NCI-H146 treated with DMSO at 0.1 percent for 48 hours (cell line): ENCODE measurements around the gene MLLT1.

ENCODE experiments used
- DNase-seq: peaks from one replicate; lab custom pipeline; 2025; ENCODE audit not compliant: unreplicated experiment; lab: John Stamatoyannopoulos, UW

Gene MLLT1

GRCh38 chr19:6275170-6275744, 4.5 kb downstream of the MLLT1 start:
- DNase-seq = no peak

DNA sequence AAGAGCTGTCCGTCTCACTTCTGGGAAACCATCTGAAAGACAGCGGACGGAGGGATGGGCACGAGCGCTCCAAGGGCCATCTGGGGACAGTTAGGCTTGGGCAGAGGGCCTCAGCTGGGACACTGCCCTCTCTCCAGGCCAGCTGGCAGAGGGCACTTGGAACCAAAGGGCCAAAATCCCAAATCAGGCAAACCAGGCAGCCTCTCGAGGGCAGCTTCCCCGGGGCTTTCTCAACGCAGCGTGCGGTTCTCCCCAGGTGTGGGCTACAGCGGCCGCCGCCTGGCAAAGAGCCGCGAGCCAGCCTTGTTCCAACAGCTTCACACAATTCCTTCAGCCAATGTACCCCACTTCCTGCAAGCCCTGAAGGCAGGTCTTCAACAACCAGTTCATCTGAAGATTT, 5.0 kb downstream of the MLLT1 start:
- DNase-seq = no peak

GRCh38 chr19:6273701-6274601, 5.8 kb downstream of the MLLT1 start:
- no peak for DNase-seq

- no peak for DNase-seq
Observed at GRCh38 chr19:6272913-6273600, 6.7 kb downstream of the MLLT1 start.

DNA sequence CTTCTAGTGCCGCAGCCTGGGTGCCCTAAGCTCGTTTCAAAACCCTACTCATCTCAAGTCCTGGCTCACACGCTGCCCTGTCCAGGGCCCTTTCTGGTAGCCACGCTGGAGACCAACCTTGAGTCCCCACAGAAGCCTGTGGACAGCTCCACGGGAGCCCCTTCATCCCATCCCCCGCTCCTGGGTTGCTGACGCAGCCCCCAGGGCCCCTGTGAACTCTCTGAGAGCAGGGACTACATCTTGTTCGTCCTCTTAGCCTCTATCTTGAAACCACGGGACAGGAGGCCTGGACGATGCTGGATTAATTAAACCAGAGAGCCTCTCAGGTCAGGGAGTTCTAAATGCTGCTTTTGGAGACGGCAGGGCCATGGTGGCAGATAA, 7.4 kb downstream of the MLLT1 start:
- no peak for DNase-seq

DNA sequence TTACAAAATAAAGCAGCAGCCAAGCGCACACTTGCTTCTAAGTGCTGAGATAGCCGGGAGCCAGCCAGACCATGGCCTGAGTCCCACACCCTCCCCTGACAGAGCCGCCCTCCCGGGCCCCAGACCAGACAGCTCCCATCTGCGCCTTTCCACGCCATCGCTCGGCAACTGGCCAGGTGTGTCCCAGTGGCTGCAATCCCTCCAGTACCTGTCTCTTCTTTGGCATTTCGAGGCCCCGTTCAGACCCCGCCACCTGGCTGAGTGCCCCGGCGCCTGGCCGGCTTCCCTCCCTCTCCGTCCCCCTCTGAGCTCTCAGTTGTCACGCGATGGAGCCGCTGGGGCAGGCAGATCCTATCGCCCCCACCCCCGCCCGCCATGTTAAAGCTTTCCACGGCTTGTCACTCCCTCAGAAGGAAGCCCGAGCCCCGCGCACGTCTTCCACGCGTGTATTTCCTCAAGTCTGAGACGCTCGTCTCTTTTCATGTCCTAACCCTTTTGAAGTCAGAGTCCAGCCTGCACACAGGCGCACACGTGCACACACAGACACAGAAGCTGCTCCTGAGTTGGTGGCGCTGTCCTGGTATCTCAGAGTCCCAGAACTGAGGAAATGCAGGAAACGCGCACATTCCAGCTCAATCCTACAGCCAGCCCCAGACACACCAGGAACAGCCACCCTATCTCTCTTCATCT, 7.9 kb downstream of the MLLT1 start:
- DNase-seq = no peak

GRCh38 chr19:6271251-6271650, 8.5 kb downstream of the MLLT1 start:
- DNase-seq = no peak

DNA sequence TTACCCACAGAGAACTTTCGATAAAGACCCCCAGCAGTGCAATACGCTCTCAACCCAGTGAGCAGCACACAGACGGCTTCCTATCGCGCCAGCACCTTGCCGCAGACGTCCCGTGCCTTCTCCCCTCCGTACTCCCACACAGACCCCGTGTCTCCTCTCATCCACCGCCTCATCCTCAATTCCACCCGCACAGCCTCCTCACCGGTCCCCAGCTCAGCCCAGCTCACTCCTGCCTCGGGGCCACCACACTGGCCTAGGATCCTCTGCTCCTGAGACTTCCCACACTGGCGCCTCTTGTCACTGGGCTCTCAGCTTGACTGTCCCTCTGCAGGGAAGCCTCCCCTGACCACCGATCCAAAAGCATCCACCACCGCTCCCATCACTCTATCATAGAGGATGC, 9.0 kb downstream of the MLLT1 start:
- DNase-seq = no peak

DNA sequence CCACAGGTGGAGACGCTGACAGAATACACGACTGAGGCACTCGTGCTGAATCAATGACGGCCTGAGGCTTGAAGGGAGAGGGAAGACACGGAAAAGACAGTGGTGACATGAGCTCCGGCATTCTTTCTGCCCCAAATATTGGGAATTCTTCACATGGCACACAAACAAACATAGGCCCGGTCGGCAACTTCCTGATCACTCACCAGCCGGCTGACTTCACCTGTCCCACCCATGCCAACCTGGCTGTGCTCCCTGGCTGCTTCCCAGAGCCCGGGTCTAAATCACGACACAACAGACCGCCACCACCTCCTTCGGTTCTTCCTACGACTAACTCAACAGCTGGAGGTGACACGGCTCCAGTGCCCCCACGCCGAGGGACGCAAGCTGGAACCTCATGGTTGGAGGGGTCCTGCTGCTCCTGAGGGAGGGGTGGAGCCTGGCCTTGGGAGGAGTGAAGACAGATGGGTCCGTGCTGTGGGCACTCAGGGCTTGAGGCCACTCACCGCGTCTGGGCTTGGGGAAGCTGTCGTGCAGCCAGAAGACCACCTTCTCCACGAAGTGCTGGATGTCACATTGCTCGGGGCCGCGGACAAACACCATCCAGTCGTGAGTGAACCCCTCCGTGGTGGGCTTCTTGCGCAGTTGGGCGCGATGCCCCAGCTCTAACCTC, 9.6 kb downstream of the MLLT1 start:
- no peak for DNase-seq

DNA sequence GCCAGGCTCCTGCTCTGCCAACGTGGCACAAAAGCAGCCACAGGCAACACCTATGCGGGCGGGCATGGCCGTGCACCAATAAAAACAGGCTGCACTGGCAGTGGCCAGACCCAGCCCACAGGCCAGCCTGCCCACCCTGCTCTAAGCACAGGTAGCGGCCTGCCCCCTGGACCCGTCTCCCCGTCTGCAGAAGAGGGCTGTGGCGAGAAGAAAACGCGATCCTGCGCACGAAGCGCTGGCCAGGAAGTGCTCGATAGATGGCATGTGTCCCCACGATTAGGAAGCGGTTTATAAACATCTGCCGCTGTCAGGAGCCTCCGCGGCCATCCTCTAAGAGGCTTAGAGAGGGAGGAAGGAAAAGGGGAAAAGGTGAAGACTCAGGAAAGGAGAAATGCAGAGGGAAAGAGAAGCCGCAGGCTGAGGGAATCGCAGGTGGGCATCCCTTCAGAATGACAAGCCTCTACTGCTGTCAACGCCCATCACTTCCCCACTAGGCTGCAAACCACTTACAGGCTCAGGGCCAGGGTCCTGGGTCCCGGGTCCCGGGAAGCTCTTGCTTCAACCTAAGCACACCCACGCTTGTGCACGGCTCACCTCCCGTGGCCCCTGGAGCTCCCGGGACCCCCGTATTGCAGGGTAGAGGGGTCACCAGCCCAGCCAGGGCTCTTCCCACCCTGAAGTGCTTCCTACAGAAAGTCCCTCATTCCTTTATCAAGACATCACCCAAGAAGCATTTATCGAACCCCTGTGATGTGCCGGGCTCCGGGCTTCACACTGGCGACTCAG, 10.5 kb downstream of the MLLT1 start:
- DNase-seq = no peak

DNA sequence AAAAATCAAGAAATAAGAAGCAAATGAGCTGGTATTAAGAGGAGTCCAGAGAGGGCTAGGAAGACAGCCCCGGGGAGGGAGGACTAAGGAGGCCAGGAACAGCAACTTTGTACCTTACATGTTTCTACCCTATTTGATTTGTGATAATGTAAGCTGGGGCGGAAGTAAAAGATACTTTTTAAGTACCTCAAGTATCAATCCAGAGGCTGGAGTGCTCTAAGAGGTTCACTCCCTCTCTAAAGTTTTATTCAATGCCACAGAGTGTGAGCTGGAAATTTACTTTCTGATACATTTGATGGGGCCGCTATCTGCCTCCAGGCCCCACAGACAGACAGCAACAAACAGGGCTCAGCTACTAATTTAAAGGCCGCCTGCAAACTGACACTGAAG, 11.4 kb downstream of the MLLT1 start:
- DNase-seq = no peak

DNA sequence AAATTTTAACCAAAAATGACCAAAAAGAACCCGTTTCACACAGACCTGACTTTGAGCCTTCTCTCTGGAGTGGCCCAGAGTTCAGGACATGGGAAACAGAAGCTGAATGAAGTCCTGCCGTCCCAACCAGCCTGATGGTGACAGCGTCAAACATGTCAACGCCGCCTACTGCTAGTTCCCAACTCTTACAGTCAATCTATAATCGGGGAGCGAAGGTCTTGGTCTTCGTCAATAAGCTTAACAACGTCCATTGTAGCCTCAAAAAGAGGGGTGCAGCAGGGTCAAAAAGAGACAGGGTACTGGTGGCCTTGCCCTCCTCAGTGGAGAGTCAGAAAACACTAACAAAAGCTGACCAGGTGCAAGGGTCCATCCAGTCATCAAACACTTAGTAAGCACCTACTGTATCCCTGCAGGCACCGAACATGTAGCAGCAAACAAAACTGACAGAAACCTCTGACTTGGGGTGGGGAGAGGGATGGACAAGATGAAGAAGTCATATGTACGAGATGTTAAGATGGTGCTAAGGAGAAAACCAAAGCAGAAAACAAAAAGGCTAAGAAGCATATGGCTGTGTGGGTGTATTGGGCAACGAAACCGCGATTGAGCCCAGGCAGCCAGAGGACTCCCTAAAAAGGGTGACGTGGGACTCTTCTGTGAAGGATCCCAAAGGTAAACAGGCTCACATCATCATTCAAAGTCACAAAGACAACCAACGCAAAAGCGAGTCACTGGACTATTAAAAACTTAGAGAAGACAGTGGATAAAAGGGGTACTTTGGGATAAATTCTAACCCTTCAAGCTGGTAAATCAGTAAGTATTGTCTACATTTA, 12.0 kb downstream of the MLLT1 start:
- no peak for DNase-seq

- no peak for DNase-seq
Observed at GRCh38 chr19:6264803-6265202, 15.0 kb downstream of the MLLT1 start.

DNA sequence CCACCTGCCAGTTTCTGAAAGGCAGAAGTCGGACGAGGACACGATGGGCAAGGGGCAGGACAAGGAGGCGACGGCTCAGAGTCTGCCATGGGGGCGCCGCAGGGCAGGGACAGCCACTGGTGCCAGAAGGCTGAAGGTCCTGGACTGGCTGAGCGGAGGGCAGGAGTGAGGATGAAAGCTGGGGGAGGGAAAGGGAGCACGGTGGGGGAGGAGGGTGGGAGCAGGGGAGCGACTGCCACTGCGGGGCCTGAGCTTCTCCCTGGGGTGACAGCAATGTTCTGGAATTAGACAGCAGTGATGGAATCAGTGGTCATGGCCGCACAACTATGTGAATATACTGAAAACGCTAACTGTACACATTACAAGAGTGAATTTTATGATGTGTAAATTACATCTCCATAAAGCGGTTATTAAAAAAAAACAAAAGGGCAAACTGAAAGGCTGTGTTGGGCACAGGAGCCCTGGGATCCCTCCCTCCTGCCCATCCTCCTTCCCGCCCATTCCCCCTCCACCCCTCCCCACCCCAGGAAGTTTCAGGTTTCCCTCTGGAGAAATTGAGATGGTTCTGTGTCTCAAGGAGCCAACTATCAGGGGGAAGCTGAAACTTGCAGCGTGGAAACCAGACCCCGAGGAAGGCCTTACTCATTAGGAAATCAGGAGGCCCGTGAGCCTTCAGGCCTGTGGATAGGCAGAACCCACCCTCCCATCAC, 15.9 kb downstream of the MLLT1 start:
- no peak for DNase-seq

GRCh38 chr19:6263306-6263705, 16.5 kb downstream of the MLLT1 start:
- no peak for DNase-seq

GRCh38 chr19:6262519-6262918, 17.3 kb downstream of the MLLT1 start:
- DNase-seq = no peak

GRCh38 chr19:6261883-6262282, 17.9 kb downstream of the MLLT1 start:
- no peak for DNase-seq

DNA sequence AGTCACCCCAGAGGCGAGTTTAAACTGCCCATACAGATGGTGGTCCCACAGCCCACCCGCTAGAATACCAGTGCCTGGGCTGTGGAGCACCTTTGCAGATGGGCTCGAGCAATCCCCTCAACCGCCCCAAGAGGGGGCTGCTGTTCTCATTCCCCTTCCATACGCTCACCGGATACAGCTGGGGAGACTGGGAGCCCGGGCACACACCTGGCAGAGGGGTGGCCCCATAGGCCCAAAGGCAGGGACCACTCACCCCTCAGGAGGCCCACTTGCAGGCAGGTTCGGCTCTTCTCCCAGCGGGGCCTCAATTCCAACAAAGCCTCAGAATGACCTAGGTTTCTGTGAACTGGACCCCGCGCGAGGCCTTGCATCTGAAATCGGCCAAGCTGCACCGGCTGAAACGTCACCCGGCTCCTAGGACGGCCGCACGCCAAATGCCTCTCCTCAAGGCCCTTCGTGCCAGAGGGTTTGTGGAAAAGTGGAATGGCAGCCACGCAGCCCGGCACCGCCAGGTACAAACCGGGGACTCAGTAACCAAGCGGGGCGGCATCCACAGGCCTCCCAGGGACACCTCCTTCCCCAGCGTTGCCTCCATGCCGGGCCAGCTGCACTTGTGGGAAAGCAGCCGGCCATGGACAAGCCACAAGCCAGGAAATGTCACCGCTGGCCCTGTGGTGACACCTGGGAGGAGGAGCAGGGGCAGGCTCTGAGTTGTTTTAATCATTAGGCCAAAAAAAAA, 18.7 kb downstream of the MLLT1 start:
- DNase-seq = no peak
